Nephron (organoid): ENCODE measurements around the gene SLC1A2.

Experiments
- H3K27ac Mint-ChIP-seq, 3 experiments: 2 replicates each; pipeline ENCODE4 v1.8.0; 2020; ENCODE audit warnings: mixed read lengths in 3 of 3, mild to moderate bottlenecking in 2 of 3, moderate library complexity in 1 of 3
- H3K27me3 Mint-ChIP-seq: 2 replicates; pipeline ENCODE4 v1.8.0; 2021; ENCODE audit warnings: low read depth, mild to moderate bottlenecking, moderate library complexity, mixed read lengths
- H3K36me3 Mint-ChIP-seq: 2 replicates; pipeline ENCODE4 v1.8.0; 2020; ENCODE audit warnings: low read depth, mixed read lengths
- H3K4me1 Mint-ChIP-seq: 2 replicates; pipeline ENCODE4 v1.8.0; 2020; ENCODE audit warnings: mixed read lengths
- H3K4me3 Mint-ChIP-seq, 3 experiments: 2 replicates each; pipeline ENCODE4 v1.8.0; 2020; ENCODE audit warnings: mild to moderate bottlenecking in 3 of 3, mixed read lengths in 3 of 3, moderate library complexity in 2 of 3
- H3K9me3 Mint-ChIP-seq: 2 replicates; pipeline ENCODE4 v1.8.0; 2020; ENCODE audit warnings: mixed read lengths
- TF ChIP-seq, protein P1 (sequence below), 3 experiments: fragments of 200-600 bp; sonication (generic); IDR thresholded peaks; one replicate each; pipeline ENCODE4 v1.5.0; 2021; ENCODE audit warnings: antibody characterized with exemption in 3 of 3; ENCODE audit not compliant: unreplicated experiment in 3 of 3

The SLC1A2 gene

DNA sequence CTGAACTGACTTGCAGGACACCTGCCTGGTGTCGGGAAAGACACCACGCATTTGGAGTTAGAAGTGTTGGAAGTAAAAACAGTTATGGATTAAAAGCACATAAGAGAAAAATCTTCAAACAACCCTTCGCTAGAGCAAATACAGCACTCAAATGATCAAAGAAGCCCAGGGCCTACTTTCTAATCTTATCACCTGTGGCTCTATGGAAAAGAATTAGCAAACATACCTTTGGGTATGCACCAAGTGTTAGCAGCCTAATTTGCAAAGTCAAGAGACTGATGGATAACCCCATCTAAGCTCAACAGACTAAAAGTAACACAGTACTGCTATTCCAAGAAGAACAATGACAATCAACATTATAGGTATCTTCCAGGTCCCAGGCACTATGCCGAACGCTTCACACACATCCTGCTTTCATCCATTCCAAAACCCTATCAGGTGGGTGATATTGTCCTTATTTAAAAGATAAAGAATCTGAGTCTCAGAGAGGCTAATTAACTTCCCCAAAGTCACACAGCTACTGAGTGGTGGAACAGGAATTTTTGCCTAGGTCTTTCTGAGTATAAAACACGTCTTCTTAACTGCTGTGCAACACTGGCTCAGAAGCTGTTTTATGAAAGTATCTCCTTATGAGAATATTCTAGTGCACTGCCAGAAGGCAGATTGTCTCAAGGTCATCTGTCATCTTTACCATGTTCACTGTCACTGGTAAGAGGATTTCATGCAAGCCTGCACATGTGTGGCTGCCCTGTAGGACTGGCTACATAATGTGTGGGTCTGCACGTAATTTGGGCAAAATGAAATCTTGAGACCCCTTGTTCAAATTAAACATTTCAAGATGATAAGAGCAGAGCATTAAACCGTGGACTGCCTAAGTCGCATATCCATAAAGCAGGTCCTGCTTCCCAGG lies 16.4 kb downstream of the SLC1A2 start:
- Mint-ChIP-seq H3K4me3 (no peak overlapping the region), H3K27me3 (no peaks in the 10 kb centered on the region), H3K36me3 (no peaks in the 10 kb centered on the region), H3K27ac (no peak overlapping the region), H3K9me3 (peaks cover 5% of the 10 kb centered on the region), H3K4me1 (no peaks in the 10 kb centered on the region)
- TF ChIP-seq, protein P1, sequence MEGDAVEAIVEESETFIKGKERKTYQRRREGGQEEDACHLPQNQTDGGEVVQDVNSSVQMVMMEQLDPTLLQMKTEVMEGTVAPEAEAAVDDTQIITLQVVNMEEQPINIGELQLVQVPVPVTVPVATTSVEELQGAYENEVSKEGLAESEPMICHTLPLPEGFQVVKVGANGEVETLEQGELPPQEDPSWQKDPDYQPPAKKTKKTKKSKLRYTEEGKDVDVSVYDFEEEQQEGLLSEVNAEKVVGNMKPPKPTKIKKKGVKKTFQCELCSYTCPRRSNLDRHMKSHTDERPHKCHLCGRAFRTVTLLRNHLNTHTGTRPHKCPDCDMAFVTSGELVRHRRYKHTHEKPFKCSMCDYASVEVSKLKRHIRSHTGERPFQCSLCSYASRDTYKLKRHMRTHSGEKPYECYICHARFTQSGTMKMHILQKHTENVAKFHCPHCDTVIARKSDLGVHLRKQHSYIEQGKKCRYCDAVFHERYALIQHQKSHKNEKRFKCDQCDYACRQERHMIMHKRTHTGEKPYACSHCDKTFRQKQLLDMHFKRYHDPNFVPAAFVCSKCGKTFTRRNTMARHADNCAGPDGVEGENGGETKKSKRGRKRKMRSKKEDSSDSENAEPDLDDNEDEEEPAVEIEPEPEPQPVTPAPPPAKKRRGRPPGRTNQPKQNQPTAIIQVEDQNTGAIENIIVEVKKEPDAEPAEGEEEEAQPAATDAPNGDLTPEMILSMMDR (IDR thresholded peaks at IDR 0.05; ENCODE audit: unreplicated experiment in 3 of 3): no peak

DNA sequence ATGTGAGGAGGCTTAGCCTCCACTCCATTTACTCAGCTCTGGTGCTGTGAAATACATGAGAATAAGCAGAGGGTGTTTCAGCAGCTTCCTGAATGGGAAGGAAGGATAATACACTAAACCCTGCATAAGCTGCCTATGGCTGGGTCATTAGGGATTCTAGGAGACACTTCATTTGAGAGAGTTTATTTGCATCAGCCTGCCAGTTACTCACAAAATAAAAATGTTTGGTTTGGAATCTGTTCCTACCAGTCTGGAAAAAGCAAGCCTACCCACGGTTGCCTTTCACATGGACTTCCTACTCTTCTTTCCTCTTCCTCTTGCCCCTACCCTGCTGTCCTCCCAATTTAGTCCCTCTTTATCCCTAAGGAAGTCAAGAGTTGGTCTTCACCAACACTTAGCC lies 20.5 kb downstream of the SLC1A2 start:
- Mint-ChIP-seq H3K4me3 (no peak overlapping the region), H3K27ac (no peak overlapping the region), H3K9me3 (peaks cover 10% of the 10 kb centered on the region), H3K36me3 (no peaks in the 10 kb centered on the region), H3K27me3 (peaks cover 2% of the 10 kb centered on the region), H3K4me1 (no peaks in the 10 kb centered on the region)
- TF ChIP-seq, protein P1 (IDR thresholded peaks at IDR 0.05; ENCODE audit: unreplicated experiment in 3 of 3): no peak

DNA sequence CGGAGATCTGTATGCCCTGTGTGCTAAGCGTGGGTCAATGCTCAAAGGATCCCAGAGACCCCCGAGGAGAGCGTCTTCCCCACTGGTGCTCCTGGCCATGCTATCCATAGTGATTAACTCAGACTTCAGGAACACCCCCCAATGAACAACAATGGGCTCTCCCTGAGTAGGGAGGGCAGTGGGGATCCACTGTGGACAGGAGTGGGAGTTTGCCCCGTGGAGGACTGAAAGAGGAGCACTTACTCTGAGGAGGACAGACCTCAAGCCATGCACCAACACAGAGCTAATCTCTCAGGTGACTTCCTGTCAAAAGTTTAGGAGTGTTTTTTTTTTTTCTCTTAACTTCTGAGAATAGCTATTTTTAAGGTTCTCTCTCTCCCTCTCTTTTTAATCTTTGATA lies 24.4 kb downstream of the SLC1A2 start:
- peaks cover 15% of the 10 kb centered on the region for H3K27me3 Mint-ChIP-seq
- no peaks in the 10 kb centered on the region for H3K36me3 Mint-ChIP-seq
- H3K9me3 Mint-ChIP-seq: peaks cover 8% of the 10 kb centered on the region
- H3K27ac Mint-ChIP-seq: no peak overlapping the region
- peaks cover 6% of the 10 kb centered on the region for H3K4me1 Mint-ChIP-seq
- TF ChIP-seq, protein P1 (IDR thresholded peaks at IDR 0.05; ENCODE audit: unreplicated experiment in 3 of 3): no peak
- H3K4me3 Mint-ChIP-seq: no peak overlapping the region

DNA sequence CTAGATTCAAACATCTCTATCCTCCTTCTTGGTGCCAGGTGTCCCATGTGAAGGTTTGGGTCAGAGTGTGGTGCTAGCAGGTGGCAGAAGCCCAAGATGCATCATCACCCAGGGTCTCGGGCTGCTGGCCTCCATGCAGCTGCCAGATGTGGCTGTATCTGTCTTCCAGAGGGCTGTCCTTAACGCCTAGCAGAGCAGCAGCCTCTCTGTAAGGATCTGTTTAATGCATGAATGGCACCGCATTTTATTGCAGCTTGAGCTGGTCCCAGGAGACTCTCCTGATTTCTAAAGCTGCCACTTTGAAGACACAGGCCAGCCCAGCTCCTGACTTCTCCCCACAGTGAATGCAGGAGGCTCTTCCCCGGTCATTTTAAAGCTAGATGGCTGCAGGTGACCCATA lies 26.3 kb downstream of the SLC1A2 start:
- H3K27me3 Mint-ChIP-seq: peaks cover 15% of the 10 kb centered on the region

DNA sequence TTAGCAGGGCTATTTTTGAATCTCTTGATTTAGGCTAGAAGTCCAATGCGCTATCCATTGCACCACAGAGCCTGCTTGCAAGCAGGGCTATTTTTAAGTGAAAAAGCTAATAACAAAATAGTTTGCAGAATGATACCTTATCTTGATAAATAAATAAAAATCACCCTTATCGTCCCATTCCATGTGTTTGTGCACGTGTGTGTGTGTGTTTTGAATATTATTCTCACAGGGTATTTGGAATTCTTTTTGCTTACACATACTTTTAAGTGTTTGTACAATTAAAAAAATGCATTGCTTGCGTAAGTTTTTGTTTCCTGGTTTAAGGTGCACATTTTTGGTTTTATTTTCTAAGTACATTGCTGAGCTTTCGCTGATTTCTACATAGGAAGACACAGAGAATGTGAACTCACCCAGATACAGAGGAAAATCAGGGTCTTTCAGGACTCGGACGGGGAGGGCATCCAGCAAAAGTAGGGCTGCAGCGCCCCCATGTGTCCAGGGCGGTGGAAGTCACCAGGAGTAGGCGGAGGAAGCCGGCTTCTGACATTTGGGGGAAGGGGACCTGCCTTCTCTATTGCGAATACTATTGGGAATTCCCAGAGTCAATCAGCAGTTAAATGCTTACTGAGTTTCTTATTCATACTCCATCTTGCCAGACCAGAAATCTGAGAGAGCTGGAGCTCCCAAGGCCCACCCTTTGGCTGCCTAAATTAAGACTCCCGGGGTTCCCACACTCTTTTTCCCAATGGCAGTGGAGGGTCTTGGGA lies 27.3 kb downstream of the SLC1A2 start:
- H3K36me3 Mint-ChIP-seq: no peaks in the 10 kb centered on the region
- peaks cover 6% of the 10 kb centered on the region for H3K4me1 Mint-ChIP-seq
- H3K4me3 Mint-ChIP-seq: no peak overlapping the region
- TF ChIP-seq, protein P1 (IDR thresholded peaks at IDR 0.05; ENCODE audit: unreplicated experiment in 3 of 3): peak; percentile 77 to 93 (median 92)
- H3K27ac Mint-ChIP-seq: peak overlapping the region in 1 of 3 experiments; percentile 21
- H3K9me3 Mint-ChIP-seq: peaks cover 2% of the 10 kb centered on the region
- peaks cover 15% of the 10 kb centered on the region for H3K27me3 Mint-ChIP-seq

More for the DNA sequence above, 26.3 kb downstream of the SLC1A2 start:
- no peak overlapping the region for H3K27ac Mint-ChIP-seq
- H3K4me1 Mint-ChIP-seq: peaks cover 6% of the 10 kb centered on the region
- TF ChIP-seq, protein P1 (IDR thresholded peaks at IDR 0.05; ENCODE audit: unreplicated experiment in 3 of 3): no peak
- H3K36me3 Mint-ChIP-seq: no peaks in the 10 kb centered on the region
- H3K4me3 Mint-ChIP-seq: no peak overlapping the region
- peaks cover 7% of the 10 kb centered on the region for H3K9me3 Mint-ChIP-seq
